Measurements from ENCODE around the gene GRM8.

- TF ChIP-seq, protein P1, sequence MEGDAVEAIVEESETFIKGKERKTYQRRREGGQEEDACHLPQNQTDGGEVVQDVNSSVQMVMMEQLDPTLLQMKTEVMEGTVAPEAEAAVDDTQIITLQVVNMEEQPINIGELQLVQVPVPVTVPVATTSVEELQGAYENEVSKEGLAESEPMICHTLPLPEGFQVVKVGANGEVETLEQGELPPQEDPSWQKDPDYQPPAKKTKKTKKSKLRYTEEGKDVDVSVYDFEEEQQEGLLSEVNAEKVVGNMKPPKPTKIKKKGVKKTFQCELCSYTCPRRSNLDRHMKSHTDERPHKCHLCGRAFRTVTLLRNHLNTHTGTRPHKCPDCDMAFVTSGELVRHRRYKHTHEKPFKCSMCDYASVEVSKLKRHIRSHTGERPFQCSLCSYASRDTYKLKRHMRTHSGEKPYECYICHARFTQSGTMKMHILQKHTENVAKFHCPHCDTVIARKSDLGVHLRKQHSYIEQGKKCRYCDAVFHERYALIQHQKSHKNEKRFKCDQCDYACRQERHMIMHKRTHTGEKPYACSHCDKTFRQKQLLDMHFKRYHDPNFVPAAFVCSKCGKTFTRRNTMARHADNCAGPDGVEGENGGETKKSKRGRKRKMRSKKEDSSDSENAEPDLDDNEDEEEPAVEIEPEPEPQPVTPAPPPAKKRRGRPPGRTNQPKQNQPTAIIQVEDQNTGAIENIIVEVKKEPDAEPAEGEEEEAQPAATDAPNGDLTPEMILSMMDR (IDR thresholded peaks at IDR 0.05; ENCODE audit: borderline replicate concordance, extremely low read depth, low read length, poor library complexity, severe bottlenecking), result no peak
- no peak for TF ChIP-seq EZH2 (IDR thresholded peaks at IDR 0.05; ENCODE audit: borderline replicate concordance, low read depth, low read length, severe bottlenecking)
Observed at GRCh38 chr7:127256041-127256725, 3.4 kb upstream of the GRM8 start.

All from DND-41 (cell line).